ENCODE data around the gene CCDC85A. TPM values are rescaled to one million over a fixed set of nuclear protein-coding genes. Genes with fewer than 3 reads are reported as not detected.

CCDC85A gene
- total RNA-seq, 4 donors from 2014 or later: 2.8 to 12.2 (median 5.4) TPM

GRCh38 chr2:56338232-56338631 lies 154.4 kb downstream of the CCDC85A start:
- TF ChIP-seq, protein P1, sequence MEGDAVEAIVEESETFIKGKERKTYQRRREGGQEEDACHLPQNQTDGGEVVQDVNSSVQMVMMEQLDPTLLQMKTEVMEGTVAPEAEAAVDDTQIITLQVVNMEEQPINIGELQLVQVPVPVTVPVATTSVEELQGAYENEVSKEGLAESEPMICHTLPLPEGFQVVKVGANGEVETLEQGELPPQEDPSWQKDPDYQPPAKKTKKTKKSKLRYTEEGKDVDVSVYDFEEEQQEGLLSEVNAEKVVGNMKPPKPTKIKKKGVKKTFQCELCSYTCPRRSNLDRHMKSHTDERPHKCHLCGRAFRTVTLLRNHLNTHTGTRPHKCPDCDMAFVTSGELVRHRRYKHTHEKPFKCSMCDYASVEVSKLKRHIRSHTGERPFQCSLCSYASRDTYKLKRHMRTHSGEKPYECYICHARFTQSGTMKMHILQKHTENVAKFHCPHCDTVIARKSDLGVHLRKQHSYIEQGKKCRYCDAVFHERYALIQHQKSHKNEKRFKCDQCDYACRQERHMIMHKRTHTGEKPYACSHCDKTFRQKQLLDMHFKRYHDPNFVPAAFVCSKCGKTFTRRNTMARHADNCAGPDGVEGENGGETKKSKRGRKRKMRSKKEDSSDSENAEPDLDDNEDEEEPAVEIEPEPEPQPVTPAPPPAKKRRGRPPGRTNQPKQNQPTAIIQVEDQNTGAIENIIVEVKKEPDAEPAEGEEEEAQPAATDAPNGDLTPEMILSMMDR (IDR thresholded peaks at IDR 0.05): no peak
- TF ChIP-seq EP300 (IDR thresholded peaks at IDR 0.05) (no peak), POLR2A (IDR thresholded peaks at IDR 0.05) (no peak)
- H3K9me3 ChIP-seq: no peaks in the 10 kb centered on the region
- H3K4me3 ChIP-seq: no peak overlapping the region
- WGBS, 2 donors: 87 to 93% methylated on average over 2 of the region's 2 CpGs
- H3K27me3 ChIP-seq: no peaks in the 10 kb centered on the region
- H3K36me3 ChIP-seq: no peaks in the 10 kb centered on the region
- DNase-seq (ENCODE audit: low spot score in 2 of 2): no peak
- H3K27ac ChIP-seq: no peak overlapping the region
- peaks cover 0 to 14% (median 0%) of the 10 kb centered on the region in 4 donors for H3K4me1 ChIP-seq

DNA sequence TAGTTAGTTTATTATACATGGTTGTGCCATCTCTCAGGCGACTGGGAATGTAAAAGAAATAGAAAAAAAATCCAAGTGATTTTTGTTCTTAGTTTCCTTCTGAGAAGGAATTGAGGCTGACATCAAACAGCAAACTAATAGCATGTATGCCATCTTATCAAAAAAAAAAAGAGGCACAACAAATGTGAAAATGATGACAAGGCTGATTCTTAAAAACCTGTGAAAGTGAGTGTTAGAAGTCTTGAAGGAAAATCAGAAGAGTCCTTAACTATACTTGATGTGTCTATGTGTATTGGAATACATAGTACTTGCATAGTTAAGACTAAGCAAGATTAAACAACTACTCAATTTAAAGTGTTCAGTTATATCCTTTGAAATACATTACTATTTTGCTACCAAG lies 161.0 kb downstream of the CCDC85A start:
- WGBS, 2 donors: 92 to 97% methylated on average over 1 of the region's 1 CpG
- no peaks in the 10 kb centered on the region for H3K9me3 ChIP-seq
- no peaks in the 10 kb centered on the region for H3K4me1 ChIP-seq
- TF ChIP-seq, protein P1 (IDR thresholded peaks at IDR 0.05): no peak
- no peak for TF ChIP-seq EP300 (IDR thresholded peaks at IDR 0.05)
- no peak overlapping the region for H3K27ac ChIP-seq
- DNase-seq (ENCODE audit: low spot score in 2 of 2): no peak
- no peaks in the 10 kb centered on the region for H3K36me3 ChIP-seq
- no peak overlapping the region for H3K4me3 ChIP-seq
- no peaks in the 10 kb centered on the region for H3K27me3 ChIP-seq

GRCh38 chr2:56347881-56348280 lies 164.1 kb downstream of the CCDC85A start:
- 87 to 90% methylated on average over 4 of the region's 4 CpGs for WGBS, 2 donors
- TF ChIP-seq EP300 (IDR thresholded peaks at IDR 0.05) (no peak), POLR2A (IDR thresholded peaks at IDR 0.05) (no peak)
- TF ChIP-seq, protein P1 (IDR thresholded peaks at IDR 0.05): no peak
- no peak overlapping the region for H3K4me3 ChIP-seq

DNA sequence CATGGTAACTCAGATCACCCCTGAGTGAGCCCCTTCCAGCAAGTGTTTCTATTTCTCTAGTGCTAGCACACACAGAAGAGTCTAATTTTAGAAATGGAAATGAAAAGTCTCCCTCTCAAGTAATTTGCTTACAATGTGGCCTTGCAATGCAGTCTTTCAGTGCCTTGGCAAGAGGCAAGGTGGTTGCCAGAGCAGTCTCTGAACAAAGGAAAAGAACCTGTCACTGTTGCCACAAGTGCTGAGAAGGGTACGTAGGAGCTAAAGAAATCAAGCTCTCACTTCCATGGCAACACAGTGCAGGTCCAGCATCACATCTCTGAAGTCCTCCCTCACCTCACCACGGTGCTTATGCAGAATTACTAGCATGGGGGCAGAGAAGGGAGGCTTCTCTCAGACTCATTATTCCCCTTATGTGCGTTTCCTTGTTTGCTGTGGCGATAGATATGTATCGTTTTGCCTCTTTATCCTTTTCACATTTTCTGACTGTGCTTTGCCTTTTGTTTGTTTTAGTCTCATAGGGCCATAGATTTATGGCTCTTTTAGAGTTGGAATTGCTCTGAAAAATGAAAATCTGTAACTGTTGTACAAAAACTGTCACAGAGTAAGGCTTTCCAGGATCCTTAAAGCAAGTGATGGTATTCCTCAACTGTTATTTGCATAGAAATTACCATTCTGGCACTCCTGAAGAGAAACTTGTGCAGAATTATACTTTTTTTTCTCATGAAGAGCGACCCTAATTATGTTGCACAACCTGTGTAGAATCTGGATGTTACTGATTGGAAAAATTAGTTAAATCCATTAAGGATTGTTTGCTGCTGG lies 164.8 kb downstream of the CCDC85A start:
- 75 to 81% methylated on average over 6 of the region's 6 CpGs for WGBS, 2 donors
- Histone ChIP-seq H3K27ac (no peak overlapping the region), H3K4me1 (no peaks in the 10 kb centered on the region), H3K4me3 (no peak overlapping the region), H3K27me3 (no peaks in the 10 kb centered on the region), H3K9me3 (no peaks in the 10 kb centered on the region), H3K36me3 (no peaks in the 10 kb centered on the region)
- DNase-seq (ENCODE audit: low spot score in 2 of 2): no peak
- no peak for TF ChIP-seq EP300 (IDR thresholded peaks at IDR 0.05)
- TF ChIP-seq, protein P1 (IDR thresholded peaks at IDR 0.05): no peak
- no peak for TF ChIP-seq POLR2A (IDR thresholded peaks at IDR 0.05)

More at GRCh38 chr2:56347881-56348280, 164.1 kb downstream of the CCDC85A start:
- Histone ChIP-seq H3K9me3 (no peaks in the 10 kb centered on the region), H3K27ac (no peak overlapping the region), H3K4me1 (no peaks in the 10 kb centered on the region), H3K36me3 (no peaks in the 10 kb centered on the region), H3K27me3 (no peaks in the 10 kb centered on the region)
- no peak for DNase-seq (ENCODE audit: low spot score in 2 of 2)

- DNase-seq (ENCODE audit: low spot score in 2 of 2): no peak
- no peak overlapping the region for H3K27ac ChIP-seq
- H3K4me1 ChIP-seq: no peaks in the 10 kb centered on the region
- no peaks in the 10 kb centered on the region for H3K36me3 ChIP-seq
- H3K4me3 ChIP-seq: no peak overlapping the region
- H3K27me3 ChIP-seq: no peaks in the 10 kb centered on the region
- WGBS, 2 donors: 88 to 90% methylated on average over 3 of the region's 3 CpGs
- TF ChIP-seq, protein P1 (IDR thresholded peaks at IDR 0.05): no peak
- no peak for TF ChIP-seq EP300 (IDR thresholded peaks at IDR 0.05)
- no peak for TF ChIP-seq POLR2A (IDR thresholded peaks at IDR 0.05)
- no peaks in the 10 kb centered on the region for H3K9me3 ChIP-seq
Measured at GRCh38 chr2:56357655-56358295, 174.0 kb downstream of the CCDC85A start.

Measured in tibial nerve (tissue), 4 donors.